GM12891 (cell line): ENCODE measurements around the gene PTPN5.

Experiments used
- PAX5 ChIP-seq: IDR thresholded peaks from 2 replicates; pipeline ENCODE4 v1.6.1; 2011; ENCODE audit warnings: low read length, moderate library complexity, mild to moderate bottlenecking; ENCODE audit not compliant: insufficient read depth, severe bottlenecking
- POLR2A ChIP-seq: IDR thresholded peaks from 2 replicates; pipeline ENCODE4 v1.6.1; 2011; ENCODE audit warnings: low read depth, low read length, control low read depth
- POLR2AphosphoS5 ChIP-seq: IDR thresholded peaks from 2 replicates; pipeline ENCODE4 v1.6.1; 2011; ENCODE audit warnings: low read depth, low read length, control low read depth
- TAF1 ChIP-seq: IDR thresholded peaks from 2 replicates; pipeline ENCODE4 v1.6.1; 2011; ENCODE audit warnings: low read depth, low read length, control low read depth

DNA sequence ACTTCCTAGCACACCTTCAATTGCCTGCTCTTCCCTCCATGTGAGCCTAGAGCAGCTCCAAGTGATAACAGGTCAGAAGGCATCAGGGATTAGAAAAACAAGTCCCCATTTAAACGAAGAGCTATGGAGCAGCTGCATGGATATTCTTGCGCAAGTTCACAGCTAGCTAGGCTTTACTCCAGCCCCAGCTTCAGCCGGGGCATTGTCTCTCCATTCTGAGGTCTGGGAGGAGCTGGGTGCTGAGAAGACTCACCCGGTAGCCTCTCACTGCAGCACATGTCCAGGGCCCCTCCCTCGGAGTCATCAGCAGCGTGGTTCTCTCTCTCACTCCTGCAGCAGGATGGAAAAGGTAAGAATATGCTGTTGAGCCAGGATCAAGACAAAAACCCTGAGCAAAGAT is 26.0 kb downstream of the PTPN5 start:
- TF ChIP-seq POLR2A (no peak), POLR2AphosphoS5 (no peak), TAF1 (no peak), PAX5 (no peak)
